Activated CD4-positive, alpha-beta T cell treated with anti-CD3 and anti-CD28 coated beads, Interleukin-2, amount 10 ng/mL, durations not matched to agents 7 days and 5 days (primary cell): ENCODE results near the gene TAF6L. TPM values are rescaled to one million over a fixed set of nuclear protein-coding genes. Genes with fewer than 3 reads are reported as not detected.
A peak's percentile ranks its signal among the peaks of the same experiment; 100 is the strongest.
"Not testable (repeated sequence)": the region's sequence is repeated elsewhere in the genome, so short reads cannot be mapped to it uniquely, and the experiment has no call there.

ENCODE experiments used
- CTCF ChIA-PET: fragments of 350-600 bp; sonication (Branson Sonifier 250); formaldehyde crosslinking; loops from one replicate; lab custom pipeline; 2021; ENCODE audit warnings: antibody characterized with exemption; lab: Charles Lee
- POLR2A ChIA-PET: fragments of 350-600 bp; sonication (Branson Sonifier 250); formaldehyde crosslinking; loops from one replicate; lab custom pipeline; 2021; ENCODE audit warnings: antibody characterized with exemption; lab: Charles Lee
- DNase-seq: peaks from one replicate; pipeline ENCODE4 v3.0.0-alpha.2; 2020
- H3K27ac Mint-ChIP-seq: one replicate; pipeline ENCODE4 v1.8.0; 2021; ENCODE audit warnings: mild to moderate bottlenecking, moderate library complexity, mixed read lengths
- H3K27me3 Mint-ChIP-seq: one replicate; pipeline ENCODE4 v1.8.0; 2021; ENCODE audit warnings: mixed read lengths
- H3K36me3 Mint-ChIP-seq: one replicate; pipeline ENCODE4 v1.8.0; 2021; ENCODE audit warnings: low read depth, mixed read lengths
- H3K4me1 Mint-ChIP-seq: one replicate; pipeline ENCODE4 v1.8.0; 2021; ENCODE audit warnings: mixed read lengths
- H3K4me3 Mint-ChIP-seq: one replicate; pipeline ENCODE4 v1.8.0; 2021; ENCODE audit warnings: mild to moderate bottlenecking, moderate library complexity, mixed read lengths
- H3K9me3 Mint-ChIP-seq: one replicate; pipeline ENCODE4 v1.8.0; 2021; ENCODE audit warnings: mixed read lengths
- total RNA-seq, 2 experiments: library from RNA; stranded (reverse); gene quantifications; one replicate each; pipeline ENCODE4 v1.2.3, GENCODE V29; 2021

TAF6L gene
- total RNA-seq, 2 experiments from 2014 or later, result 17.7 to 19.4 TPM

- ChIA-PET POLR2A (no interaction called here), CTCF (interaction anchor here (0.6 kb wide), 2 partner anchors 108 to 123 kb away, joined by 4 to 5 read pairs; no protein-coding TSS in a partner anchor)
- Mint-ChIP-seq H3K27ac (no peak overlapping the region), H3K36me3 (peaks cover 31% of the 10 kb centered on the region), H3K4me1 (peaks cover 28% of the 10 kb centered on the region), H3K27me3 (no peaks in the 10 kb centered on the region), H3K9me3 (no peaks in the 10 kb centered on the region), H3K4me3 (no peak overlapping the region)
- DNase-seq, result no peak
These were observed 38.4 kb upstream of the TAF6L start for GRCh38 chr11:62732830-62733229.

DNA sequence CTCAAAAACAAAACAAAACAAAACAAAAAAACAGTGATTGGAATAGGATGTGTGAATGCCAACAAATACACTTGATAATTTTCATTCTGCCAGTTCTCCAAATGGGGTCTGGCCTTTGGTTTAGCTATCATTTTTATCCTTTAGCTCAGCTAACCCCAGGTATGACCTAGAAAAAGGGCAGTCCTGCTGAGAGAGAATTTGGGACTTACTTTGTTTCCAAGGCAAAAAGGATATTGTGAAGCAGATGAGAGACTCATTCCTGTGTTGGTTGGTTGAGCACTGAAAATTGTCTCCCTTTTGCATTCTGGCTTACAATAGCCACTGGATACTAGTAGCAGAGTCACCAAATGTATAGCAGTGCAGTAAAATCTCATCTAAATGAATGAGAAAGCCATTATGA, 34.0 kb upstream of the TAF6L start:
- Mint-ChIP-seq H3K36me3 (peaks cover 30% of the 10 kb centered on the region), H3K4me3 (no peak overlapping the region)
- CTCF ChIA-PET, result interaction anchor here (0.6 to 1.8 kb wide), 7 partner anchors 7 to 179 kb away, joined by 3 to 7 read pairs (median 4); partner anchors contain the start of gene ZBTB3

DNA sequence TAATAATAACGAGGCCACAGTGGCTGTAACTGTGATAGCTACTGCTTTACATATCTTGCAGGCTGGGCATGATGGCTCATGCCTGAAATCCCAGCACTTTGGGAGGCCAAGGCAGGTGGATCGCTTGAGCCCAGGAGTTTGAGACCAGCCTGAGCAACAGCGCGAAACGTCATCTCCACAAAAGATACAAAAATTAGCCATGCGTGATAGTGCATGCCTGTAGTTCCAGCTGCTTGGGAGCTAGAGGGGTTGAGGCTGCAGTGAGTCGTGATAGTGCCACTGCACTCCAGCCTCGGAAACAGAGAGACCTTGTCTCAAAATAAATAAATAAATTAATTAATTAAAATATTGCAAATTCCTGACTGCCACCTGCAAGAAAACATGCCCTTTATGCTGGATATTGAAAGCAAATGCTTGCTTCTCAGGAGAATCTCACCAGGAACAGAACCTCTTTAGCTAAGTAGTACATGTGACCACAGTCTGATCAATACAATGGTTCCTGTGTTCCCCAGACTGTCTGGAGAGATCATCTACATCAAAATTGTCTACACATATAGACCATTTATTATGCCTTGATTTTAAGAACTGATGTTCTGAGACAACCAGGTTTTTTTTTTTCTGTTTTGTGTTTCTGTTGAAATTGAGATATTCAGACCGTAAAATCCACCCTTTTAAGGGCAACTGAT, 23.6 kb upstream of the TAF6L start:
- Mint-ChIP-seq H3K4me3 (no peak overlapping the region), H3K36me3 (peaks cover 13% of the 10 kb centered on the region), H3K27ac (no peak overlapping the region), H3K9me3 (no peaks in the 10 kb centered on the region), H3K4me1 (peaks cover 15% of the 10 kb centered on the region), H3K27me3 (no peaks in the 10 kb centered on the region)
- no peak for DNase-seq
- ChIA-PET CTCF (interaction anchor here (1.0 to 1.8 kb wide), 3 partner anchors 11 to 39 kb away, joined by 5 to 6 read pairs (median 5); no protein-coding TSS in a partner anchor), POLR2A (no interaction called here)

More for the DNA sequence above, 34.0 kb upstream of the TAF6L start:
- H3K27ac Mint-ChIP-seq, result no peak overlapping the region
- peaks cover 8% of the 10 kb centered on the region for H3K4me1 Mint-ChIP-seq
- H3K9me3 Mint-ChIP-seq, result no peaks in the 10 kb centered on the region
- no peaks in the 10 kb centered on the region for H3K27me3 Mint-ChIP-seq
- POLR2A ChIA-PET, result interaction anchor here (0.6 kb wide), 1 partner anchor 9 kb away, joined by 3 read pairs; the partner anchor contains the start of gene TTC9C
- DNase-seq, result no peak

DNA sequence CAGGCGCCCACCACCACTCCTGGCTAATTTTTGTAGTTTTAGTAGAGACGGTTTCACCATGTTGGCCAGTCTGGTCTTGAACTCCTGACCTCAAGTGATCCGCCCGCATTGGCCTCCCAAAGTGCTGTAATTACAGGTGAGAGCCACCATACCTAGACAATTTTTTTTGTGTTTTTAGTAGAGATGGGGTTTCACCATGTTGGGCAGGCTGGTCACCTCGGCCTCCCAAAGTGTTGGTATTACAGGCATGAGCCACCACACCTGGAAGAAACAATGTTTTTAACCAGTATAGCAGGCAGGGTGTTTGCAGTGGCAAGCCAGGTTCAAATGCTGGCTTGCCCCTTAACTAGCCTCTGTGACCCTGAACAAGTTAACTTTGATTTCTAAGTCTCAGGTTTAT, 21.3 kb upstream of the TAF6L start:
- POLR2A ChIA-PET, CTCF ChIA-PET, H3K4me3 Mint-ChIP-seq, H3K27me3 Mint-ChIP-seq, DNase-seq, H3K9me3 Mint-ChIP-seq: not testable (repeated sequence)
- H3K36me3 Mint-ChIP-seq, result peaks cover 18% of the 10 kb centered on the region
- peaks cover 28% of the 10 kb centered on the region for H3K4me1 Mint-ChIP-seq
- H3K27ac Mint-ChIP-seq, result peak overlapping the region; percentile 57

DNA sequence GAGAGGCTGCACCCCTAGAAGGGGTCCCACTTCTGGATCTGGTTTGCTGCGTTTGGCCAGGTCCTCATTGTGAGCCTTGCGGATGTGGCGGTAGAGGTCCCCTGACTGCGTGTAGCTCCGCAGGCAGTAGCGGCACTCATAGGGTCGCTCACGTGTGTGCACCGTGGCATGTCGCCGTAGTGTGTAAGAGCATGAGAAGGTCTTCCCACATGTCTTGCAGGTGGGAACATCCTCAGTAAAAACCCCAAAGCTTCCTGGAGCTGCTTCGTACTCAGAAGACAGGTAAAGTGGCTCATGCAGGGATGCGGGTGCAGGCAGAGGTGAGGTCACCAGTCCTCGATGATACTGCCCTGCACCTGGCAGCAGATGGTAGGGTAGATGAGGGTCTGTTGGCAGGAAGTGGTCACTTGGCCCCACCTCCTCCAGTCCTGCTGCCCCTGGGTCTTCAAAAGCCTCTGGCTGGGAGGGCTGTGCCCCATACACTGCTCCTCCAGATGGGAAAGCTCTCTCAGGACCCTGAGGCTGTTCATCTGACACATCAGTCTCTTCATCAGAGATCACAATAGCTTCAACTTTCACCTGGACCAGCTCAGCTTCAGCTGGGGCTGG, 18.9 kb upstream of the TAF6L start:
- H3K27me3 Mint-ChIP-seq, result no peaks in the 10 kb centered on the region
- peaks cover 29% of the 10 kb centered on the region for H3K4me1 Mint-ChIP-seq
- peaks cover 18% of the 10 kb centered on the region for H3K36me3 Mint-ChIP-seq
- H3K4me3 Mint-ChIP-seq, result no peak overlapping the region
- H3K27ac Mint-ChIP-seq, result peak overlapping the region; percentile 62
- ChIA-PET POLR2A (interaction anchor here (0.7 kb wide), 1 partner anchor 14 kb away, joined by 3 read pairs; no protein-coding TSS in a partner anchor), CTCF (interaction anchor here (1.2 to 3.7 kb wide), 5 partner anchors 9 to 129 kb away, joined by 5 to 13 read pairs (median 10); partner anchors contain the start of genes POLR2G and SLC3A2)
- no peak for DNase-seq
- H3K9me3 Mint-ChIP-seq, result no peaks in the 10 kb centered on the region

GRCh38 chr11:62752994-62753735, 18.0 kb upstream of the TAF6L start:
- Mint-ChIP-seq H3K4me1 (peaks cover 29% of the 10 kb centered on the region), H3K9me3 (no peaks in the 10 kb centered on the region), H3K36me3 (peaks cover 18% of the 10 kb centered on the region), H3K27me3 (no peaks in the 10 kb centered on the region), H3K27ac (peak overlapping the region; percentile 95), H3K4me3 (peak overlapping the region; percentile 92)
- CTCF ChIA-PET, result interaction anchor here (0.6 to 3.7 kb wide), 19 partner anchors 9 to 328 kb away, joined by 3 to 15 read pairs (median 4); partner anchors contain the start of genes HNRNPUL2, POLR2G, SLC3A2 and STX5
- no peak for DNase-seq
- POLR2A ChIA-PET, result interaction anchor here (0.7 to 1.6 kb wide), 10 partner anchors 14 to 128 kb away, joined by 3 to 7 read pairs (median 4); partner anchors contain the start of genes C11orf98, CSKMT, SLC3A2 and TAF6L

- Mint-ChIP-seq H3K4me3 (peak within 1 kb of the TSS; percentile 92), H3K9me3 (no peaks in the 10 kb centered on the region), H3K4me1 (peaks cover 27% of the 10 kb centered on the region), H3K36me3 (peaks cover 16% of the 10 kb centered on the region), H3K27me3 (no peaks in the 10 kb centered on the region), H3K27ac (peak within 1 kb of the TSS; percentile 95)
- POLR2A ChIA-PET, result interaction anchor here (0.7 to 1.6 kb wide), 11 partner anchors 13 to 127 kb away, joined by 3 to 7 read pairs (median 3); partner anchors contain the start of genes C11orf98, CSKMT, SLC3A2 and TAF6L
- CTCF ChIA-PET, result interaction anchor here (0.5 to 3.7 kb wide), 21 partner anchors 8 to 329 kb away, joined by 3 to 15 read pairs (median 4); partner anchors contain the start of genes HNRNPUL2, POLR2G, SLC3A2 and STX5
- DNase-seq, result peak; percentile 99
These were observed 17.2 kb upstream of the TAF6L start, which contains the start of gene ZBTB3 for GRCh38 chr11:62753736-62754603. Gene ZBTB3 (minus strand): TSS chr11:62754160. CDS start chr11:62753664, 496 bp downstream.

GRCh38 chr11:62755086-62755615, 16.0 kb upstream of the TAF6L start:
- no peak for DNase-seq
- Mint-ChIP-seq H3K9me3 (no peaks in the 10 kb centered on the region), H3K4me1 (peaks cover 22% of the 10 kb centered on the region), H3K4me3 (peak overlapping the region; percentile 30), H3K27ac (peak overlapping the region; percentile 4), H3K36me3 (peaks cover 11% of the 10 kb centered on the region), H3K27me3 (no peaks in the 10 kb centered on the region)
- CTCF ChIA-PET, result interaction anchor here (1.8 to 3.7 kb wide), 3 partner anchors 14 to 31 kb away, joined by 4 to 15 read pairs (median 10); partner anchors contain the start of gene HNRNPUL2
- POLR2A ChIA-PET, result no interaction called here

DNA sequence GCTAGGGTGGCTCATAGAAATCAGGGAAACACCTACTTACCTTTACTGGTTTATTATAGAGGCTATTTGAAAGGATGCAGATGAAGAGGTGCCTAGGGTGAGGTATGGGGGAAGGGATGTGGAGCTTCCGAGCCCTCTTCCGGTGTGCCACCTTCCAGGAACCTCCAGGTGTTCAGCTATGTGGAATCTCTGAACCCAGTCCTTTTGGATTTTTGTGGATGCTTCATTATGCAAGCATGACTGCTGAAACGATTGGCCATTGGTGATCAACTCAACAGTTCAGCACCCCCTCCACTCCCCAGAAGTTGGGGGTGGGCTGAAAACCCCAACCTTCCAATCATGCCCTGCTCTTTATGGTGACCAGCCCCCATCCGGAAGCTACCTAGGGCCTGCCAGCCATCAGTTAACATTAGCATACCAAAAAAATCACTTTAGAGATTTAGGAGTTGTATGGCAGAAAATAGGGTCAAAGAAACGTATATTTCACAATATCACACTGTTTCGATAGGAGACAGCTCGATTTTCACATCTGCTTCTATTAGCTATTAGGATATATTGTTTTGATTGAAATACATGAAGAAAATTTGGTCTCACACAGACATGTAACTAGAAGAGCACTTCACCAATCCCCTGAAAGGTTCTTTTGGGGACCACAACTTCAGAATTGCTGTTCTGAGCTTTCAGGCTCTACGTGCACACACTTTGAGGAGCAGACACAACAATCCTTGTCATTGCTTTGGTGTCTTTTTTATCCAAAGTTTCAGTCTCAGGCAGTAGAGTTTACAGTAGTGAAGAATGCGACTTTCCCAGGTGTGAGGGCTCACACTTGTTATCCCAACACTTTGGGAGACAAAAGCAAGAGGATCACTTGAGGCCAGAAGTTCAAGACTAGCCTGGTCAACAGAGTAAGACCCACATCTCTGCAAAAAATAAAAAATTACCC, 13.1 kb upstream of the TAF6L start:
- no peak overlapping the region for H3K27ac Mint-ChIP-seq
- POLR2A ChIA-PET, result no interaction called here
- H3K27me3 Mint-ChIP-seq, result no peaks in the 10 kb centered on the region
- H3K4me1 Mint-ChIP-seq, result peaks cover 26% of the 10 kb centered on the region
- H3K36me3 Mint-ChIP-seq, result peaks cover 5% of the 10 kb centered on the region
- no peak overlapping the region for H3K4me3 Mint-ChIP-seq
- CTCF ChIA-PET, result interaction anchor here (0.5 to 5.1 kb wide), 5 partner anchors 13 to 74 kb away, joined by 3 to 34 read pairs (median 6); partner anchors contain the start of genes STX5, TAF6L and TMEM179B
- H3K9me3 Mint-ChIP-seq, result no peaks in the 10 kb centered on the region
- DNase-seq, result no peak

GRCh38 chr11:62760867-62761227, 10.3 kb upstream of the TAF6L start:
- CTCF ChIA-PET, result interaction anchor here (0.7 to 5.1 kb wide), 5 partner anchors 11 to 120 kb away, joined by 3 to 34 read pairs (median 4); partner anchors contain the start of genes SLC3A2 and TMEM179B
- not testable (repeated sequence) for H3K27me3 Mint-ChIP-seq, H3K9me3 Mint-ChIP-seq, DNase-seq
- POLR2A ChIA-PET, result interaction anchor here (1.1 to 1.3 kb wide), 2 partner anchors 9 to 169 kb away, joined by 3 to 4 read pairs; partner anchors contain the start of gene TUT1
- H3K4me1 Mint-ChIP-seq, result peaks cover 19% of the 10 kb centered on the region
- H3K4me3 Mint-ChIP-seq, result peak overlapping the region; percentile 98
- H3K27ac Mint-ChIP-seq, result peak overlapping the region; percentile 97
- peaks cover 10% of the 10 kb centered on the region for H3K36me3 Mint-ChIP-seq
